Measurements from ENCODE around the gene PPP1R3C.

Gene PPP1R3C

DNA sequence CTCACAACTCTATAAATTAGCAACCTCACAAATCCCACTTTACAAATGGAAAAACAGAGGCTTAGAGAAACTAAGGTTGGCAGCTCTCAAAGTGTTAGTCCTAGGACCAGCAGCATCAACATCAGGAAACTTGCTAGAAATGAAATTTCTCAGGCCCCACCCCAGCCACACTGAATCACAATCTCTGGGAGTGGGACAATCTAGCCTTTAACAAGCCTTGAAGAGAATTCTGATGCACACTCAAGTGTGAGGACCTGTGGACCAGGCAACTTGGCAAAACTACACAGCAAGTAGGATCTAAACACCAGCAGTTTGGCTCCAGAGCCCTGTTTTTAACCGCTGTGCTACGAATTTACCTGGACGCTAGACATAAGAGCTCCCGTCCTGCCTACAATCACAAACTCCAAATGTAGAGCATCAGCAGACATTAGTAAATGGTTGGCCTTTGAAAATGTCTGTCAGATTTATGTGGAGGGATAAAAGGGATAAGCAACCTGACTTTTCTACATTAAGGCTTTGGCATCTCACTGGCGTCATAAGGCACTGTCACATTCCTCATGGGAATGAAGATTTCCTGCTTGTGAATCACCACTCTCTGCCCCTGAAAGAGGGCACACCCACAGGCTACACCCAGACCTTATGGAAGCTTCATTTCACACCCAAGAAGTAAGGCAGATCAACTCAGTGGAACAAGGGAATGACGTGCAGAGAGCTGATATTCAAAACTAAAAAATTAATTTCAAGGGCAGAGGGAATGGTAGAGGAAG lies 34.5 kb downstream of the PPP1R3C start:
- DNase-seq = no peak

DNA sequence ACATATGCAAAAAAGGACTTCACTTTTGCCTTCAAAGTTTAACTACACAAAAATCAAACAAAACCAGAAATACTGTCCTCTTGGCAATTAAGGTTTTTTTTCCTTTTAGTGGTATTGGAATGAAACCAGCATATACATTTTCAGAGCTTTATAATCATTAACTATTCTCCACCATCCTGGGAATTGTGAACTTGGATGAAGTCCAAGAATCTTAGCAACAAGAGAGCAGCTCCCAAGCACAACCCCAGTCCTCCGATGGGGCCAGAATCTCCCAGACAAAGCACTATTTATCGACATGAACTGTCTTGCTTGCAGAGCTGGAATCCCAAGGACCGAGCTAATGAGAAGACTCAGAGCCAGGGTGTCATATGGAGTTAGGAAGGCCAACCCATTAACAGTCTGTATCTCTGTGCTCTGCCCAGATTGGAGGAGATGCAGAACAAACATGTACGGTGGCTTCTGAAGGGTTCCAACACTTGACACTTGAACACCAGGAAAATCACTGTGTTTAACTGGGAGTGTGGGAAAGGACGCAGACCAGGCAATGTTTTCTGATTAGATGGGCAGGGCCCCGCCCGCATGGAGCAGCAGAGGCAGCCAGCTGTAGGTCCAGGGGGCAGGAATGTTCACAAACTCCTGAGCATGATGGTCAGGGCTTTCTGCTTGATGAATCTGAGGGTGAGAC lies 35.5 kb downstream of the PPP1R3C start:
- DNase-seq = no peak

- no peak for DNase-seq
Measured at GRCh38 chr10:91596825-91597196, 36.1 kb downstream of the PPP1R3C start.

- DNase-seq = no peak
Measured at GRCh38 chr10:91593834-91594233, 39.0 kb downstream of the PPP1R3C start.

GRCh38 chr10:91593366-91593765 lies 39.5 kb downstream of the PPP1R3C start:
- DNase-seq = no peak

- DNase-seq = no peak
Measured at GRCh38 chr10:91592266-91592975, 40.5 kb downstream of the PPP1R3C start.

- no peak for DNase-seq
Measured at GRCh38 chr10:91591797-91592174, 41.1 kb downstream of the PPP1R3C start.

GRCh38 chr10:91590904-91591796 lies 41.7 kb downstream of the PPP1R3C start:
- DNase-seq = no peak

GRCh38 chr10:91590142-91590903 lies 42.5 kb downstream of the PPP1R3C start:
- DNase-seq = no peak

GRCh38 chr10:91589658-91590035 lies 43.2 kb downstream of the PPP1R3C start:
- DNase-seq = no peak

- DNase-seq = no peak
Measured at GRCh38 chr10:91589015-91589657, 43.7 kb downstream of the PPP1R3C start.

- no peak for DNase-seq
Measured at GRCh38 chr10:91587710-91588638, 44.9 kb downstream of the PPP1R3C start.

- no peak for DNase-seq
Measured at GRCh38 chr10:91582153-91582554, 50.7 kb downstream of the PPP1R3C start.

GRCh38 chr10:91579329-91579985 lies 53.4 kb downstream of the PPP1R3C start:
- peak; percentile 18 for DNase-seq

Data from hematopoietic multipotent progenitor cell treated with erythropoietin and hydrocortisone succinate and interleukin-3 and kit ligand, for 4 days (in vitro differentiated cells).